H1 (cell line): ENCODE measurements around the gene CHRNG. TPM values are rescaled to one million over a fixed set of nuclear protein-coding genes. Genes with fewer than 3 reads are reported as not detected.

ENCODE experiments used
- CTCF ChIA-PET: fragments of 300-600 bp; sonication (Branson Sonifier 250); formaldehyde crosslinking; loops from one replicate; lab custom pipeline; 2021; ENCODE audit not compliant: partially characterized antibody; lab: Charles Lee
- POLR2A ChIA-PET: fragments of 300-600 bp; sonication (Branson Sonifier 250); formaldehyde crosslinking; loops from one replicate; lab custom pipeline; 2021; ENCODE audit warnings: inconsistent platforms; ENCODE audit not compliant: partially characterized antibody; lab: Charles Lee
- DNase-seq, 2 experiments: peaks; one replicate each; pipeline versions ENCODE4 v3.0.0 to v3.0.0-alpha.2; 2010 to 2022; ENCODE audit warnings: low spot score in 2 of 2, low read depth in 1 of 2, mixed read lengths in 1 of 2
- FAIRE-seq: peaks from 2 replicates; lab custom pipeline; 2011; peaks lifted over from hg19 to GRCh38; lab: Jason Lieb, UNC
- H2AFZ ChIP-seq: 2 replicates; pipeline ENCODE4 v1.8.1; 2012; ENCODE audit warnings: low read length, inconsistent platforms
- H2AK5ac ChIP-seq: 2 replicates; pipeline ENCODE4 v1.6.1; 2013; ENCODE audit warnings: low read depth, low read length
- H2BK120ac ChIP-seq: replicated peaks from 2 replicates; pipeline ENCODE3; 2013; ENCODE audit warnings: low read depth, low read length, inconsistent platforms
- H2BK12ac ChIP-seq: 2 replicates; pipeline ENCODE4 v1.6.1; 2013; ENCODE audit warnings: low read depth, low read length
- H2BK15ac ChIP-seq: 2 replicates; pipeline ENCODE4 v1.6.1; 2013; ENCODE audit warnings: low read length
- H2BK20ac ChIP-seq: 2 replicates; pipeline ENCODE4 v1.6.1; 2013; ENCODE audit warnings: low read length
- H2BK5ac ChIP-seq: 2 replicates; pipeline ENCODE4 v1.6.1; 2013; ENCODE audit warnings: low read depth, low read length
- H3K14ac ChIP-seq: 2 replicates; pipeline ENCODE4 v1.6.1; 2013; ENCODE audit warnings: inconsistent platforms; ENCODE audit not compliant: insufficient read length
- H3K18ac ChIP-seq: 2 replicates; pipeline ENCODE4 v1.6.1; 2013; ENCODE audit warnings: low read length; ENCODE audit errors: extremely low read depth
- H3K23ac ChIP-seq: 2 replicates; pipeline ENCODE4 v1.6.1; 2013; ENCODE audit warnings: inconsistent platforms; ENCODE audit not compliant: insufficient read length
- H3K23me2 ChIP-seq: 2 replicates; pipeline ENCODE4 v1.6.1; 2013; ENCODE audit warnings: low read depth, low read length
- H3K27ac ChIP-seq: 2 replicates; pipeline ENCODE4 v1.6.1; 2011; ENCODE audit warnings: low read depth, low read length, inconsistent platforms
- H3K27me3 ChIP-seq, 4 experiments: replicated peaks in 1 of 4; 1 replicate in 1 of 4; 2 replicates in 3 of 4; pipeline versions ENCODE4 v1.6.1 to v1.8.1; 2011 to 2013; ENCODE audit warnings: low read length in 3 of 4, mild to moderate bottlenecking in 3 of 4, inconsistent platforms in 2 of 4, mixed read lengths in 2 of 4, moderate library complexity in 1 of 4; ENCODE audit not compliant: control insufficient read depth in 3 of 4, insufficient read depth in 3 of 4; ENCODE audit errors: extremely low read depth in 1 of 4
- H3K36me3 ChIP-seq, 4 experiments: 2 replicates each; pipeline versions ENCODE4 v1.6.1 to v1.8.1; 2011 to 2013; ENCODE audit warnings: mild to moderate bottlenecking in 4 of 4, low read length in 3 of 4, moderate library complexity in 2 of 4, control low read depth in 1 of 4, inconsistent platforms in 1 of 4; ENCODE audit not compliant: insufficient read depth in 4 of 4, control insufficient read depth in 2 of 4
- H3K4ac ChIP-seq: replicated peaks from 2 replicates; pipeline ENCODE3; 2013; ENCODE audit warnings: low read length, low read depth, mixed read lengths, inconsistent platforms; ENCODE audit not compliant: insufficient read length
- H3K4me1 ChIP-seq, 4 experiments: replicated peaks in 1 of 4; 1 replicate in 1 of 4; 2 replicates in 3 of 4; pipeline versions ENCODE4 v1.6.1 to v1.8.1; 2011 to 2013; ENCODE audit warnings: low read length in 3 of 4, inconsistent platforms in 2 of 4, mixed read lengths in 1 of 4; ENCODE audit not compliant: insufficient read depth in 4 of 4, control insufficient read depth in 3 of 4
- H3K4me2 ChIP-seq, 2 experiments: 2 replicates each; pipeline versions ENCODE4 v1.6.1 to v1.8.1; 2011 to 2013; ENCODE audit warnings: low read depth in 2 of 2, low read length in 2 of 2, control low read depth in 1 of 2, inconsistent platforms in 1 of 2, mild to moderate bottlenecking in 1 of 2; ENCODE audit not compliant: insufficient read depth in 1 of 2
- H3K4me3 ChIP-seq, 4 experiments: fragments of 200-600, 300-600 bp in 1 of 4; sonication (generic), shearing (Covaris generic), sonication (Bioruptor Twin) in 1 of 4; 2 replicates each; pipeline versions ENCODE4 v1.5.1 to v1.8.1; 2011 to 2016; ENCODE audit warnings: low read length in 4 of 4, low read depth in 3 of 4, control low read depth in 2 of 4, inconsistent platforms in 2 of 4, mild to moderate bottlenecking in 2 of 4, mixed read lengths in 1 of 4, moderate library complexity in 1 of 4; ENCODE audit not compliant: insufficient read depth in 2 of 4; ENCODE audit errors: extremely low read depth in 1 of 4
- H3K56ac ChIP-seq: replicated peaks from 2 replicates; pipeline ENCODE3; 2013; ENCODE audit warnings: low read depth, mild to moderate bottlenecking, mixed read lengths, low read length, inconsistent platforms; ENCODE audit not compliant: insufficient read length
- H3K79me1 ChIP-seq: 2 replicates; pipeline ENCODE4 v1.6.1; 2013; ENCODE audit warnings: low read depth, low read length, control low read depth
- H3K79me2 ChIP-seq, 2 experiments: 2 replicates each; pipeline versions ENCODE4 v1.6.1 to v1.8.1; 2012 to 2013; ENCODE audit warnings: low read length in 2 of 2, mild to moderate bottlenecking in 2 of 2, inconsistent platforms in 1 of 2; ENCODE audit not compliant: insufficient read depth in 2 of 2, control insufficient read depth in 1 of 2
- H3K9ac ChIP-seq, 4 experiments: replicated peaks in 1 of 4; 1 replicate in 1 of 4; 2 replicates in 3 of 4; pipeline versions ENCODE4 v1.6.1 to v1.8.1; 2011 to 2013; ENCODE audit warnings: low read depth in 3 of 4, low read length in 3 of 4, control low read depth in 2 of 4, mild to moderate bottlenecking in 2 of 4, moderate library complexity in 2 of 4, inconsistent platforms in 1 of 4; ENCODE audit errors: extremely low read depth in 1 of 4
- H3K9me3 ChIP-seq, 2 experiments: 2 replicates each; pipeline versions ENCODE4 v1.6.1 to v1.8.1; 2012 to 2013; ENCODE audit warnings: mild to moderate bottlenecking in 2 of 2, moderate library complexity in 2 of 2, control low read depth in 1 of 2, inconsistent platforms in 1 of 2, low read depth in 1 of 2, low read length in 1 of 2, mixed read lengths in 1 of 2; ENCODE audit not compliant: insufficient read depth in 2 of 2
- H4K20me1 ChIP-seq, 2 experiments: replicated peaks in 1 of 2; 2 replicates each; pipeline versions ENCODE3 to v1.8.1; 2011 to 2013; ENCODE audit warnings: inconsistent platforms in 2 of 2, low read length in 2 of 2, mild to moderate bottlenecking in 1 of 2; ENCODE audit not compliant: insufficient read depth in 2 of 2, control insufficient read depth in 1 of 2
- H4K5ac ChIP-seq: 2 replicates; pipeline ENCODE4 v1.6.1; 2013; ENCODE audit warnings: low read length, low read depth, mixed read lengths, inconsistent platforms; ENCODE audit not compliant: insufficient read length
- H4K8ac ChIP-seq: 2 replicates; pipeline ENCODE4 v1.8.0; 2013; ENCODE audit warnings: mild to moderate bottlenecking, moderate library complexity, low read length, inconsistent platforms; ENCODE audit not compliant: insufficient read depth; ENCODE audit errors: extremely low read depth
- H4K91ac ChIP-seq: replicated peaks from 2 replicates; pipeline ENCODE3; 2013; ENCODE audit warnings: low read length, mixed read lengths, inconsistent platforms; ENCODE audit not compliant: insufficient read length
- ASH2L ChIP-seq: fragments of 200-600, 300-600 bp; sonication (generic); IDR thresholded peaks from one replicate; pipeline ENCODE4 v1.7.1; 2017; ENCODE audit warnings: low read length
- GABPA ChIP-seq: IDR thresholded peaks from 2 replicates; pipeline ENCODE4 v1.6.1; 2011; ENCODE audit warnings: mild to moderate bottlenecking, low read length, moderate library complexity, borderline replicate concordance; ENCODE audit not compliant: insufficient read depth
- GTF2F1 ChIP-seq: IDR thresholded peaks from 2 replicates; pipeline ENCODE4 v1.6.1; 2012; ENCODE audit warnings: low read depth, low read length, improper control_type of control experiment, borderline replicate concordance
- KDM1A ChIP-seq: fragments of 200-600, 300-600 bp; sonication (generic); IDR thresholded peaks from 2 replicates; pipeline ENCODE4 v1.7.1; 2016; ENCODE audit warnings: mild to moderate bottlenecking, low read length, borderline replicate concordance
- TAF7 ChIP-seq: optimal IDR thresholded peaks from 2 replicates; pipeline ENCODE3; 2011; ENCODE audit warnings: low read depth, mild to moderate bottlenecking, inconsistent platforms, low read length, moderate library complexity, borderline replicate concordance
- WGBS, 2 experiments: shearing (Covaris generic) in 1 of 2; methylation state at CpG; one replicate each; pipeline versions ENCODE4 v1.1.6 to v1.1.7; 2013 to 2015; ENCODE audit warnings: low lambda C conversion rate in 2 of 2, mixed read lengths in 2 of 2, inconsistent platforms in 1 of 2, low coverage in 1 of 2, missing lambda C conversion rate in 1 of 2; ENCODE audit not compliant: insufficient replicate concordance in 2 of 2, insufficient coverage in 1 of 2, insufficient read length in 1 of 2; ENCODE audit errors: extremely low coverage in 1 of 2, missing lambda C conversion rate in 1 of 2; 5-methylcytosine and 5-hydroxymethylcytosine counted together
- polyA plus RNA-seq, 7 experiments: library from polyadenylated mRNA; depleted of rRNA in 3 of 7; stranded (reverse) in 5 of 7; unstranded in 2 of 7; fragments of >200 nt in 5 of 7; fragments of 200-250 nt in 2 of 7; gene quantifications; 1 replicate in 5 of 7; 2 replicates in 1 of 7; 4 replicates in 1 of 7; pipeline versions ENCODE4 v1.2.1 to v1.2.3, GENCODE V29; 2011 to 2013; ENCODE audit warnings: missing spikeins in 2 of 7, mixed read lengths in 2 of 7
- total RNA-seq: library from RNA; stranded (reverse); fragmentation: NEBNext Ultra II Directional; extraction: Animal tissue kit (Norgen Biotek cat#: 25700); gene quantifications from 2 replicates; pipeline ENCODE4 v1.2.1, GENCODE V29; 2021

The CHRNG gene
- total and polyA plus RNA-seq, 2 of the 8 experiments (the other 6 are each of a cell fraction or from before 2014, with no cell fraction given): 0.05 TPM; not detected in 1

DNA sequence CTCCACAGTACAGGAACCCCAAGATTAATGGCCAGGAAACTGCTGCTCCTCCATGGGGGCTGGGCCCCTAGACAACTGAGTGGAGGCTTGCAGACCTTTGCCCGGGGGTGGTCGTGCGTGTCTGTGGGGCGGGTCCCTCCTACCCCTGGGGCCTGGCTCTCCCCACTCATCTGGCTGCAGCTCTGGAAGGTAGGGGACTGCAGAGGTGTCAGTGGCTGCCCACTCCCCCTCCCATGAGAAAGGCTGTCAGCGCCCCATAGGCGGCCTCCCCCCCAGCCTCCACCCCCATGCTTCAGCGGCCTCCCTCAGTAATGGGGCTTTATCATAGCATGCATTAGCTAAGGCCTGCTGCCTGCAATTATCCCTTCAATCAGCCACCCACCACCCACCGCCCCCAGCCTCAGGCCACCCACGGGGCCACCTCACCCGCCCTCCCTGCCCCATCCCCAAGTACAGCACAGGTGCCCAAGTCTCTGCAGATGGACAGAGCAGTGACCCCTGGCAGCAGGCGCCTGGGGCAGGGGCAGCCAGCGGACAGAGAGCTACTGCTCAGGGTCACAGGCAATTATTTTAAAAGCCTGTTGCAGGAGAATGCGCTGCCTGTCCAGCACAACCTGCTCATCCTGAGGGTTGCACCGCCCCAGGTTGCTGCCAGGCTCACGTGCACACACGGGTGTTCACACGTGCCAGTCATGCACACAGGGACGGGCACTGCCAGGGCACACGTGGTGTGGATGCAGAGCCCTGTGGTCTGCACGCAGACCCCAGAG is 42.8 kb upstream of the CHRNG start:
- no peaks in the 10 kb centered on the region for H4K20me1 ChIP-seq
- H3K4ac ChIP-seq: no peak overlapping the region
- 85% methylated on average over 14 of the region's 20 CpGs; no CpG with 5 or more reads in 1 of the 2 experiments for WGBS, 2 experiments
- peaks cover 0 to 7% (median 1%) of the 10 kb centered on the region in 4 experiments; a peak in 3 of 7 replicates for H3K27me3 ChIP-seq
- H3K18ac ChIP-seq: no peak overlapping the region
- H3K4me2 ChIP-seq: no peak overlapping the region
- no peaks in the 10 kb centered on the region for H3K36me3 ChIP-seq
- no peak overlapping the region for H2BK15ac ChIP-seq
- H3K4me3 ChIP-seq: no peak overlapping the region
- no peak overlapping the region for H4K8ac ChIP-seq
- H3K4me1 ChIP-seq: peaks cover 0 to 26% (median 3%) of the 10 kb centered on the region in 4 experiments; a peak in 5 of 7 replicates
- no peaks in the 10 kb centered on the region for H3K79me1 ChIP-seq
- TF ChIP-seq GTF2F1 (no peak), GABPA (no peak), ASH2L (no peak), KDM1A (no peak), TAF7 (no peak)
- no peaks in the 10 kb centered on the region for H3K79me2 ChIP-seq
- H3K27ac ChIP-seq: no peak overlapping the region
- H2BK12ac ChIP-seq: no peak overlapping the region; the same call in 1 of the 2 replicates
- no peak overlapping the region for H2AFZ ChIP-seq
- no peak overlapping the region for H2BK120ac ChIP-seq
- H2AK5ac ChIP-seq: 0 out of 2 replicates have a peak overlapping the region, but pooled peaks have one; percentile 30
- no peak overlapping the region for H3K56ac ChIP-seq
- H3K14ac ChIP-seq: no peak overlapping the region
- no peak overlapping the region for H3K23ac ChIP-seq
- DNase-seq (no peak), FAIRE-seq (no peak)
- POLR2A ChIA-PET: interaction anchor here (1.1 kb wide), 1 partner anchor 35 kb away, joined by 3 read pairs; no protein-coding TSS in a partner anchor
- H2BK5ac ChIP-seq: no peak overlapping the region
- no peaks in the 10 kb centered on the region for H3K9me3 ChIP-seq
- no peaks in the 10 kb centered on the region; the same call in 1 of the 2 replicates for H3K23me2 ChIP-seq
- no peak overlapping the region for H2BK20ac ChIP-seq
- no peak overlapping the region for H4K91ac ChIP-seq
- H3K9ac ChIP-seq: no peak overlapping the region
- CTCF ChIA-PET: interaction anchor here (1.3 to 3.0 kb wide), 4 partner anchors 16 to 596 kb away, joined by 3 to 10 read pairs (median 5); no protein-coding TSS in a partner anchor
- no peak overlapping the region for H4K5ac ChIP-seq
